ENCODE data around the gene CPZ. TPM values are rescaled to one million over a fixed set of nuclear protein-coding genes. Genes with fewer than 3 reads are reported as not detected.

CPZ gene
- total and polyA plus RNA-seq, 2 donors (not counting 1 experiment from before 2014, with no cell fraction given), result not detected

DNA sequence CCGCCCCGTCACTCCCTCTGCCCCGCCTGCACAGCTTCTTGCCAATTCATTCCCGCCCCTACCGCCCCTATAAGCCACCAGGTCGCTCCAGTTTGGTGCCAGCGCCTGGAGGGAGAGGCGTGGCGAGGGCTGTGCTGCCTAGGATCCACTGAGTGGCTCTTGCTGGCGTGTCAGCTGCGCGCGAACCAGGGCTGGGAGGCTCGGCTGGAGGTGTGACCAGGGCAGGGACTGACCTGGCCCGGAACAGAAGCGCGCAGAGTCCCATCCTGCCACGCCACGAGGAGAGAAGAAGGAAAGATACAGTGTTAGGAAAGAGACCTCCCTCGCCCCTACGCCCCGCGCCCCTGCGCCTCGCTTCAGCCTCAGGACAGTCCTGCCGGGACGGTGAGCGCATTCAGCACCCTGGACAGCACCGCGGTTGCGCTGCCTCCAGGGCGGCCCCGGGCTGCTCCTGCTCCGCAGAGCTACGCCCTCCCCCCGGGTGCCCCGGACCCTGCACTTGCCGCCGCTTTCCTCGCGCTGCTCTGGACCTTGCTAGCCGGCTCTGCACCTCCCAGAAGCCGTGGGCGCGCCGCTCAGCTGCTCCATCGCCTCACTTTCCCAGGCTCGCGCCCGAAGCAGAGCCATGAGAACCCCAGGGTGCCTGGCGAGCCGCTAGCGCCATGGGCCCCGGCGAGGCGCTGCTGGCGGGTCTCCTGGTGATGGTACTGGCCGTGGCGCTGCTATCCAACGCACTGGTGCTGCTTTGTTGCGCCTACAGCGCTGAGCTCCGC, 12.1 kb upstream of the CPZ start, which contains the start of gene GPR78:
GPR78 (plus strand) TSS at position 72 of the 773 bp plus-strand sequence; CDS start at position 663, 591 bp downstream.
- Histone ChIP-seq H2AFZ (ENCODE audit: insufficient read depth, low read depth, low read length, poor library complexity, severe bottlenecking) (no peak within 1 kb of the TSS), H3K27ac (ENCODE audit: low read length in 2 of 2) (no peak within 1 kb of the TSS), H4K20me1 (ENCODE audit: control insufficient read depth, insufficient read depth, low read length, poor library complexity, severe bottlenecking) (no peaks in the 10 kb centered on the region), H3K4me3 (ENCODE audit: control extremely low read depth in 1 of 5, extremely low read depth in 1 of 5, insufficient read depth in 1 of 5, low read depth in 2 of 5, low read length in 4 of 5) (no peak within 1 kb of the TSS), H3K27me3 (replicated peaks in 1 of 4; ENCODE audit: control extremely low read depth in 1 of 4, control insufficient read depth in 3 of 4, insufficient read depth in 4 of 4, low read length in 3 of 4) (peaks cover 0 to 3% (median 0%) of the 10 kb centered on the region in 4 experiments), H3K36me3 (replicated peaks in 1 of 2; ENCODE audit: control extremely low read depth in 1 of 2, control insufficient read depth in 1 of 2, extremely low read depth in 1 of 2, insufficient read depth in 2 of 2, low read length in 1 of 2) (no peaks in the 10 kb centered on the region), H3K79me2 (ENCODE audit: control insufficient read depth, insufficient read depth, low read length) (no peaks in the 10 kb centered on the region), H3K9ac (ENCODE audit: low read length) (no peak within 1 kb of the TSS), H3K9me3 (ENCODE audit: control extremely low read depth in 1 of 3, control insufficient read depth in 2 of 3, insufficient read depth in 1 of 3, low read length in 2 of 3) (peaks cover 0 to 18% (median 0%) of the 10 kb centered on the region in 3 donors), H3K4me2 (replicated peaks; ENCODE audit: low read depth, low read length, poor library complexity, severe bottlenecking) (no peak within 1 kb of the TSS), H3K4me1 (ENCODE audit: control insufficient read depth in 2 of 2, insufficient read depth in 2 of 2, low read length in 2 of 2) (no peaks in the 10 kb centered on the region)
- no peaks in the 10 kb centered on the region for H3K4me1 Mint-ChIP-seq
- no peak within 1 kb of the TSS for H3K4me3 Mint-ChIP-seq
- TF ChIP-seq EZH2 (IDR thresholded peaks at IDR 0.05; ENCODE audit: borderline replicate concordance, insufficient read depth, low read depth, low read length, poor library complexity, severe bottlenecking), result no peak
- TF ChIP-seq, protein P1, sequence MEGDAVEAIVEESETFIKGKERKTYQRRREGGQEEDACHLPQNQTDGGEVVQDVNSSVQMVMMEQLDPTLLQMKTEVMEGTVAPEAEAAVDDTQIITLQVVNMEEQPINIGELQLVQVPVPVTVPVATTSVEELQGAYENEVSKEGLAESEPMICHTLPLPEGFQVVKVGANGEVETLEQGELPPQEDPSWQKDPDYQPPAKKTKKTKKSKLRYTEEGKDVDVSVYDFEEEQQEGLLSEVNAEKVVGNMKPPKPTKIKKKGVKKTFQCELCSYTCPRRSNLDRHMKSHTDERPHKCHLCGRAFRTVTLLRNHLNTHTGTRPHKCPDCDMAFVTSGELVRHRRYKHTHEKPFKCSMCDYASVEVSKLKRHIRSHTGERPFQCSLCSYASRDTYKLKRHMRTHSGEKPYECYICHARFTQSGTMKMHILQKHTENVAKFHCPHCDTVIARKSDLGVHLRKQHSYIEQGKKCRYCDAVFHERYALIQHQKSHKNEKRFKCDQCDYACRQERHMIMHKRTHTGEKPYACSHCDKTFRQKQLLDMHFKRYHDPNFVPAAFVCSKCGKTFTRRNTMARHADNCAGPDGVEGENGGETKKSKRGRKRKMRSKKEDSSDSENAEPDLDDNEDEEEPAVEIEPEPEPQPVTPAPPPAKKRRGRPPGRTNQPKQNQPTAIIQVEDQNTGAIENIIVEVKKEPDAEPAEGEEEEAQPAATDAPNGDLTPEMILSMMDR (IDR thresholded peaks at IDR 0.05), result no peak
- H3K27ac Mint-ChIP-seq, result no peak within 1 kb of the TSS
- peaks cover 17% of the 10 kb centered on the region for H3K27me3 Mint-ChIP-seq
- POLR2A ChIA-PET, result no interaction called here
- ATAC-seq (ENCODE audit: low read depth) (no peak), DNase-seq (no peak)
- WGBS (ENCODE audit: insufficient coverage), result 17% methylated on average over 58 of the region's 63 CpGs
- H3K9me3 Mint-ChIP-seq (ENCODE audit: insufficient read depth), result no peaks in the 10 kb centered on the region
- CTCF ChIA-PET, result no interaction called here
- intact Hi-C loops (cut with micrococcal nuclease), result no loop called here
